DND-41 (cell line): Measurements from ENCODE around the gene TNS3.

Experiments
- ATAC-seq: fragments of 200-7000 bp; cut with Tn5 transposase; 3 replicates; pipeline ENCODE4 v1.9.1; 2021; ENCODE audit warnings: low read depth; ENCODE audit not compliant: insufficient read depth
- DNase-seq: peaks from one replicate; pipeline ENCODE4 v3.0.0-alpha.2; 2020
- H2AFZ ChIP-seq: 2 replicates; pipeline ENCODE4 v1.6.0; 2012; ENCODE audit warnings: low read depth, low read length
- H3K27ac ChIP-seq: 2 replicates; pipeline ENCODE4 v1.5.1; 2012; ENCODE audit warnings: low read length, inconsistent platforms
- H3K27me3 ChIP-seq: fragments of 200-600 bp; sonication (generic); 2 replicates; pipeline ENCODE4 v1.6.0; 2012; ENCODE audit warnings: low read length, mild to moderate bottlenecking, inconsistent platforms; ENCODE audit not compliant: insufficient read depth, poor library complexity
- H3K36me3 ChIP-seq: 2 replicates; pipeline ENCODE4 v1.5.1; 2012; ENCODE audit warnings: low read length, inconsistent platforms; ENCODE audit not compliant: insufficient read depth
- H3K4me1 ChIP-seq: 2 replicates; pipeline ENCODE4 v1.5.1; 2012; ENCODE audit warnings: mild to moderate bottlenecking, low read length; ENCODE audit not compliant: insufficient read depth
- H3K4me2 ChIP-seq: 2 replicates; pipeline ENCODE4 v1.6.0; 2012; ENCODE audit warnings: mild to moderate bottlenecking, moderate library complexity, low read length, inconsistent platforms; ENCODE audit not compliant: insufficient read depth
- H3K4me3 ChIP-seq, 2 experiments: fragments of 200-600 bp in 1 of 2; shearing (Covaris generic) in 1 of 2; 2 replicates each; pipeline ENCODE4 v1.5.1; 2012 to 2016; ENCODE audit warnings: inconsistent platforms in 2 of 2, low read length in 2 of 2, mild to moderate bottlenecking in 2 of 2, low read depth in 1 of 2, moderate library complexity in 1 of 2
- H3K79me2 ChIP-seq: 2 replicates; pipeline ENCODE4 v1.6.0; 2012; ENCODE audit warnings: low read length, inconsistent platforms; ENCODE audit not compliant: insufficient read depth
- H3K9ac ChIP-seq: 2 replicates; pipeline ENCODE4 v1.6.0; 2012; ENCODE audit warnings: low read depth, mild to moderate bottlenecking, inconsistent platforms, low read length, moderate library complexity
- H3K9me3 ChIP-seq: 2 replicates; pipeline ENCODE4 v1.5.1; 2012; ENCODE audit warnings: low read length, moderate library complexity, mild to moderate bottlenecking, inconsistent platforms; ENCODE audit not compliant: insufficient read depth, severe bottlenecking
- H4K20me1 ChIP-seq: 2 replicates; pipeline ENCODE4 v1.6.0; 2012; ENCODE audit warnings: low read length; ENCODE audit not compliant: insufficient read depth
- CTCF ChIP-seq: IDR thresholded peaks from 2 replicates; pipeline ENCODE4 v1.5.1; 2012; ENCODE audit warnings: borderline replicate concordance, low read length, moderate library complexity, mild to moderate bottlenecking; ENCODE audit not compliant: poor library complexity, severe bottlenecking; ENCODE audit errors: extremely low read depth
- EZH2 ChIP-seq: IDR thresholded peaks from 3 replicates; pipeline ENCODE4 v1.6.1; 2012; ENCODE audit warnings: borderline replicate concordance, low read depth, mild to moderate bottlenecking, moderate library complexity, low read length, inconsistent platforms; ENCODE audit not compliant: severe bottlenecking

Gene TNS3

GRCh38 chr7:47332213-47332612 lies 249.7 kb downstream of the TNS3 start:
- Histone ChIP-seq H3K79me2 (no peaks in the 10 kb centered on the region), H3K4me2 (no peak overlapping the region), H3K27me3 (no peaks in the 10 kb centered on the region), H2AFZ (no peak overlapping the region), H3K4me1 (no peaks in the 10 kb centered on the region), H4K20me1 (no peaks in the 10 kb centered on the region), H3K4me3 (no peak overlapping the region), H3K36me3 (no peaks in the 10 kb centered on the region), H3K27ac (no peak overlapping the region), H3K9me3 (no peaks in the 10 kb centered on the region), H3K9ac (no peak overlapping the region)
- no peak for DNase-seq
- ATAC-seq = no peak
- no peak for TF ChIP-seq EZH2
- TF ChIP-seq CTCF = no peak

GRCh38 chr7:47331179-47331565 lies 250.7 kb downstream of the TNS3 start:
- Histone ChIP-seq H3K27ac (no peak overlapping the region), H2AFZ (no peak overlapping the region), H3K9me3 (no peaks in the 10 kb centered on the region), H3K4me1 (no peaks in the 10 kb centered on the region), H4K20me1 (no peaks in the 10 kb centered on the region), H3K36me3 (no peaks in the 10 kb centered on the region), H3K27me3 (no peaks in the 10 kb centered on the region), H3K4me2 (no peak overlapping the region), H3K79me2 (no peaks in the 10 kb centered on the region), H3K4me3 (no peak overlapping the region), H3K9ac (no peak overlapping the region)
- ATAC-seq (no peak), DNase-seq (no peak)
- TF ChIP-seq EZH2 = no peak

- DNase-seq = no peak
- Histone ChIP-seq H3K4me1 (no peaks in the 10 kb centered on the region), H3K27me3 (no peaks in the 10 kb centered on the region), H3K4me2 (no peak overlapping the region), H3K9me3 (no peaks in the 10 kb centered on the region), H3K79me2 (no peaks in the 10 kb centered on the region), H3K9ac (no peak overlapping the region), H2AFZ (no peak overlapping the region), H3K27ac (no peak overlapping the region), H3K36me3 (no peaks in the 10 kb centered on the region), H3K4me3 (no peak overlapping the region), H4K20me1 (no peaks in the 10 kb centered on the region)
- no peak for ATAC-seq
- TF ChIP-seq CTCF (no peak), EZH2 (no peak)
These were observed 251.2 kb downstream of the TNS3 start for GRCh38 chr7:47330561-47331178.

GRCh38 chr7:47330026-47330425 lies 251.9 kb downstream of the TNS3 start:
- Histone ChIP-seq H3K9ac (no peak overlapping the region), H3K36me3 (no peaks in the 10 kb centered on the region), H3K27me3 (no peaks in the 10 kb centered on the region), H3K27ac (no peak overlapping the region), H3K4me3 (no peak overlapping the region), H4K20me1 (no peaks in the 10 kb centered on the region), H3K9me3 (no peaks in the 10 kb centered on the region), H3K4me1 (no peaks in the 10 kb centered on the region), H2AFZ (no peak overlapping the region), H3K4me2 (no peak overlapping the region), H3K79me2 (no peaks in the 10 kb centered on the region)
- TF ChIP-seq EZH2 (no peak), CTCF (no peak)
- ATAC-seq (no peak), DNase-seq (no peak)
